ENCODE data around the gene ZNF576. TPM values are rescaled to one million over a fixed set of nuclear protein-coding genes. Genes with fewer than 3 reads are reported as not detected.

ZNF576 gene
- total and polyA plus RNA-seq, 2 of the 4 experiments (the other 2 are of a cell fraction) = 13.8 to 19.5 TPM

GRCh38 chr19:43589277-43589676, 7.1 kb upstream of the ZNF576 start:
- TF ChIP-seq CTCF (conservative IDR thresholded peaks at IDR 0.05; ENCODE audit: low read depth, low read length) = no peak
- TF ChIP-seq SMC3 (IDR thresholded peaks at IDR 0.05; ENCODE audit: low read depth, low read length) = no peak
- TF ChIP-seq USF2 (IDR thresholded peaks at IDR 0.05; ENCODE audit: low read depth, low read length) = no peak
- no peak for TF ChIP-seq RCOR1 (IDR thresholded peaks at IDR 0.05; ENCODE audit: insufficient replicate concordance, low read length)
- no peak for TF ChIP-seq CEBPB (IDR thresholded peaks at IDR 0.05; ENCODE audit: low read depth, low read length)
- TF ChIP-seq NFE2L2 (IDR thresholded peaks at IDR 0.05; ENCODE audit: low read depth, low read length) = no peak
- TF ChIP-seq RFX5 (IDR thresholded peaks at IDR 0.05; ENCODE audit: low read depth, low read length) = no peak
- TF ChIP-seq MAFK (IDR thresholded peaks at IDR 0.05; ENCODE audit: low read depth, low read length) = no peak
- TF ChIP-seq POLR2A (IDR thresholded peaks at IDR 0.05; ENCODE audit: low read depth, low read length) = no peak
- no peak for TF ChIP-seq MAZ (IDR thresholded peaks at IDR 0.05; ENCODE audit: borderline replicate concordance, low read depth, low read length)
- TF ChIP-seq MXI1 (IDR thresholded peaks at IDR 0.05; ENCODE audit: borderline replicate concordance, low read depth, low read length) = no peak
- TF ChIP-seq FOS (IDR thresholded peaks at IDR 0.05; ENCODE audit: low read depth, low read length) = no peak
- TF ChIP-seq CHD1 (IDR thresholded peaks at IDR 0.05; ENCODE audit: low read depth, low read length) = no peak
- TF ChIP-seq BHLHE40 (IDR thresholded peaks at IDR 0.05; ENCODE audit: low read depth, low read length) = no peak
- TF ChIP-seq ELK1 (IDR thresholded peaks at IDR 0.05; ENCODE audit: borderline replicate concordance, low read depth, low read length) = no peak
- no peak for TF ChIP-seq RAD21 (IDR thresholded peaks at IDR 0.05; ENCODE audit: low read length)
- Histone ChIP-seq H2AFZ (replicated peaks; ENCODE audit: low read length, poor library complexity) (no peak overlapping the region), H4K91ac (ENCODE audit: insufficient read depth, low read depth, low read length) (no peak overlapping the region), H3K14ac (replicated peaks; ENCODE audit: low read depth, low read length) (no peak overlapping the region), H3K9me3 (ENCODE audit: control insufficient read depth, insufficient read depth, low read length) (no peaks in the 10 kb centered on the region), H3K4me2 (ENCODE audit: low read depth, low read length) (no peak overlapping the region), H3K18ac (ENCODE audit: low read depth, low read length) (no peak overlapping the region), H4K20me1 (ENCODE audit: insufficient read depth, low read length) (peaks cover 10% of the 10 kb centered on the region), H3K23ac (ENCODE audit: low read depth, low read length) (no peak overlapping the region), H3K27me3 (ENCODE audit: control insufficient read depth, insufficient read depth, low read length) (no peaks in the 10 kb centered on the region), H2BK20ac (ENCODE audit: low read depth, low read length) (no peak overlapping the region), H2BK15ac (ENCODE audit: low read depth, low read length) (no peak overlapping the region), H2AK9ac (replicated peaks; ENCODE audit: low read depth, low read length, poor library complexity) (no peak overlapping the region), H3K27ac (ENCODE audit: insufficient read depth, low read length) (no peak overlapping the region), H3K9me1 (ENCODE audit: insufficient read depth, low read length) (peaks cover 8% of the 10 kb centered on the region; the same call in 1 of the 2 replicates), H3K4ac (ENCODE audit: low read depth, low read length) (no peak overlapping the region), H3K4me3 (ENCODE audit: insufficient read depth, low read depth, low read length) (no peak overlapping the region), H3K36me3 (ENCODE audit: control insufficient read depth, insufficient read depth, low read length) (peaks cover 50% of the 10 kb centered on the region), H4K8ac (ENCODE audit: low read depth in 2 of 2, low read length in 2 of 2) (no peak overlapping the region), H3K4me1 (ENCODE audit: control insufficient read depth, insufficient read depth, low read length) (peaks cover 1% of the 10 kb centered on the region; the same call in 1 of the 2 replicates), H2BK120ac (ENCODE audit: low read depth, low read length) (no peak overlapping the region), H2AK5ac (ENCODE audit: low read depth, low read length) (no peak overlapping the region), H3K56ac (ENCODE audit: extremely low read depth, insufficient read depth, low read length) (no peak overlapping the region), H2BK5ac (ENCODE audit: low read depth, low read length, poor library complexity, severe bottlenecking) (no peak overlapping the region), H3K9ac (ENCODE audit: low read depth, low read length) (no peak overlapping the region), H4K5ac (ENCODE audit: low read depth, low read length) (no peak overlapping the region), H3K79me1 (ENCODE audit: low read depth in 1 of 2, low read length in 2 of 2) (peaks cover 19 to 59% of the 10 kb centered on the region in 2 experiments)
- WGBS, 2 experiments (ENCODE audit: extremely low coverage in 2 of 2, insufficient read length in 1 of 2) = no CpG with 5 or more reads among the region's 5 CpGs
- BruUV-seq (replicated peaks) = no TSS peak
- intact Hi-C loops (cut with micrococcal nuclease) (no loop called here), in situ Hi-C loops (cut with MboI; ENCODE audit: low sequenced_read_pairs) (no loop called here), dilution Hi-C loops (cut with HindIII; ENCODE audit: low sequenced_read_pairs, unreplicated experiment) (no loop called here)
- ChIA-PET POLR2A (ENCODE audit: unreplicated experiment) (no interaction called here), CTCF (no interaction called here)
- ATAC-seq (ENCODE audit: low read depth) (no peak), DNase-seq (no peak)

All from IMR-90 (cell line).